Measurements from ENCODE around the gene POLA2. TPM values are rescaled to one million over a fixed set of nuclear protein-coding genes. Genes with fewer than 3 reads are reported as not detected.
A peak's percentile ranks its signal among the peaks of the same experiment; 100 is the strongest.

POLA2 gene
- total and polyA plus RNA-seq, 9 of the 15 experiments (the other 6 are each of a cell fraction or from before 2014, with no cell fraction given) = 2.7 to 134 (median 44.4) TPM

- in situ Hi-C loops (cut with MboI) = no loop called here
- Histone ChIP-seq H3K36me3 (ENCODE audit: control insufficient read depth, insufficient read depth, low read length) (peaks cover 45% of the 10 kb centered on the region; the same call in 2 of the 3 replicates), H3K9ac (ENCODE audit: insufficient read depth in 1 of 2, low read depth in 2 of 2, low read length in 2 of 2) (peak overlapping the region in 1 of 2 experiments; percentile 89; a peak in 2 of 4 replicates), H3K9me1 (ENCODE audit: control insufficient read depth, insufficient read depth, low read length) (peaks cover 2% of the 10 kb centered on the region), H3K4me1 (replicated peaks in 1 of 2; ENCODE audit: control insufficient read depth in 2 of 2, insufficient read depth in 2 of 2, low read length in 2 of 2) (peaks cover 13 to 53% of the 10 kb centered on the region in 2 experiments; a peak in 4 of 5 replicates), H3K4me2 (ENCODE audit: insufficient read depth, low read length) (no peak overlapping the region), H3K27me3 (ENCODE audit: control insufficient read depth in 2 of 2, insufficient read depth in 2 of 2, low read length in 2 of 2) (no peaks in the 10 kb centered on the region), H3K4me3 (no peak overlapping the region), H4K20me1 (replicated peaks; ENCODE audit: control insufficient read depth, insufficient read depth, low read length) (no peaks in the 10 kb centered on the region), H3K9me3 (replicated peaks; ENCODE audit: control insufficient read depth, insufficient read depth, low read depth, low read length) (no peaks in the 10 kb centered on the region), H3K79me2 (ENCODE audit: control insufficient read depth, insufficient read depth, low read length) (no peaks in the 10 kb centered on the region), H2AFZ (ENCODE audit: low read depth, low read length) (no peak overlapping the region), H3K27ac (ENCODE audit: extremely low read depth, low read depth, low read length) (no peak overlapping the region)
- ATAC-seq (peak; percentile 56), FAIRE-seq (peak; percentile 58), DNase-seq (ENCODE audit: extremely low read depth in 1 of 4, low spot score in 3 of 4) (peak in 3 of 4 experiments; percentile 38 to 61 (median 47))
- CTCF ChIA-PET (ENCODE audit: low intra/inter-chr PET ratio) = no interaction called here
- intact Hi-C loops (cut with micrococcal nuclease) = no loop called here
- 27% methylated on average over 11 of the region's 13 CpGs for WGBS (ENCODE audit: insufficient coverage, low coverage, missing lambda C conversion rate)
- POLR2A ChIA-PET = interaction anchor here (0.7 to 1.3 kb wide), 7 partner anchors 10 to 77 kb away, joined by 3 to 4 read pairs (median 4); partner anchors contain the start of gene SPDYC
- no TSS peak for BruUV-seq (replicated peaks)
- TF ChIP-seq MECOM (CRISPR knock-in tag; IDR thresholded peaks at IDR 0.05) (no peak), THRAP3 (IDR thresholded peaks at IDR 0.05; ENCODE audit: borderline replicate concordance) (no peak), CAMTA2 (CRISPR knock-in tag; conservative IDR thresholded peaks at IDR 0.05) (no peak), NCOA4 (IDR thresholded peaks at IDR 0.05; ENCODE audit: partially characterized antibody) (no peak), CBFA2T3 (IDR thresholded peaks at IDR 0.05) (peak; percentile 19; the same call in 1 of the 2 replicates), TCF3 (CRISPR knock-in tag; IDR thresholded peaks at IDR 0.05) (0 out of 2 replicates have a peak, but pooled peaks have one; percentile 9), SIN3A (IDR thresholded peaks at IDR 0.05; ENCODE audit: borderline replicate concordance in 2 of 2, control insufficient read depth in 1 of 2, low read depth in 2 of 2, low read length in 2 of 2) (no peak), SMAD1 (IDR thresholded peaks at IDR 0.05; ENCODE audit: low read depth, low read length, partially characterized antibody) (no peak), CBFA2T2 (conservative IDR thresholded peaks at IDR 0.05) (peak; percentile 29), POLR2G (IDR thresholded peaks at IDR 0.05; ENCODE audit: low read depth, low read length) (peak; percentile 63), TFAP4 (CRISPR knock-in tag; IDR thresholded peaks at IDR 0.05; ENCODE audit: borderline replicate concordance) (peak; percentile 55; the same call in 1 of the 2 replicates), ZBTB17 (CRISPR knock-in tag; IDR thresholded peaks at IDR 0.05) (no peak), ZNF41 (CRISPR knock-in tag; conservative IDR thresholded peaks at IDR 0.05) (no peak), PBX2 (CRISPR knock-in tag; IDR thresholded peaks at IDR 0.05; ENCODE audit: low read depth) (no peak), PBX2 (tag; conservative IDR thresholded peaks at IDR 0.05; ENCODE audit: low read depth) (no peak), POLR2A (conservative IDR thresholded peaks at IDR 0.05) (0 out of 2 replicates have a peak, but pooled peaks have one; percentile 43), TBL1XR1 (IDR thresholded peaks at IDR 0.05; ENCODE audit: low read length in 2 of 2) (no peak), EP300 (IDR thresholded peaks at IDR 0.05; ENCODE audit: low read length) (no peak)
Measured at GRCh38 chr11:65212226-65212801, 49.4 kb upstream of the POLA2 start.
